ENCODE results near the gene LRRC61.
A peak's percentile ranks its signal among the peaks of the same experiment; 100 is the strongest.
"Not testable (repeated sequence)": the region's sequence is repeated elsewhere in the genome, so short reads cannot be mapped to it uniquely, and the experiment has no call there.

LRRC61 gene

GRCh38 chr7:150322833-150323681 lies at the start of gene LRRC61, which contains the start of gene ACTR3C:
Gene LRRC61, plus strand, starts transcription at chr7:150323355. Its CDS starts 13,507 bp downstream, at chr7:150336862.
Gene ACTR3C, minus strand, starts transcription at chr7:150323545. Its CDS starts 28,249 bp downstream, at chr7:150295296.
- DNase-seq: peak; percentile 50

GRCh38 chr7:150276132-150276695 lies 46.9 kb upstream of the LRRC61 start:
- not testable (repeated sequence) for DNase-seq

- not testable (repeated sequence) for DNase-seq
Observed at GRCh38 chr7:150278383-150278782, 44.8 kb upstream of the LRRC61 start.

GRCh38 chr7:150281681-150282403 lies 41.3 kb upstream of the LRRC61 start:
- DNase-seq: not testable (repeated sequence)

GRCh38 chr7:150283111-150283510 lies 40.0 kb upstream of the LRRC61 start:
- DNase-seq: not testable (repeated sequence)

- DNase-seq: not testable (repeated sequence)
Observed at GRCh38 chr7:150283608-150284007, 39.5 kb upstream of the LRRC61 start.

- DNase-seq: not testable (repeated sequence)
Observed at GRCh38 chr7:150285849-150286754, 37.1 kb upstream of the LRRC61 start.

GRCh38 chr7:150287815-150288214 lies 35.3 kb upstream of the LRRC61 start:
- not testable (repeated sequence) for DNase-seq

- DNase-seq: not testable (repeated sequence)
Observed at GRCh38 chr7:150288816-150289215, 34.3 kb upstream of the LRRC61 start.

- not testable (repeated sequence) for DNase-seq
Observed at GRCh38 chr7:150290317-150290716, 32.8 kb upstream of the LRRC61 start.

GRCh38 chr7:150295027-150295426 lies 28.1 kb upstream of the LRRC61 start:
- DNase-seq: not testable (repeated sequence)

GRCh38 chr7:150295614-150296013 lies 27.5 kb upstream of the LRRC61 start:
- not testable (repeated sequence) for DNase-seq

GRCh38 chr7:150296802-150297201 lies 26.4 kb upstream of the LRRC61 start:
- not testable (repeated sequence) for DNase-seq

GRCh38 chr7:150297978-150298377 lies 25.2 kb upstream of the LRRC61 start:
- DNase-seq: not testable (repeated sequence)

- DNase-seq: not testable (repeated sequence)
Observed at GRCh38 chr7:150302908-150303310, 20.2 kb upstream of the LRRC61 start.

- not testable (repeated sequence) for DNase-seq
Observed at GRCh38 chr7:150304499-150305258, 18.5 kb upstream of the LRRC61 start.

- not testable (repeated sequence) for DNase-seq
Observed at GRCh38 chr7:150305259-150305902, 17.8 kb upstream of the LRRC61 start.

- DNase-seq: not testable (repeated sequence)
Observed at GRCh38 chr7:150305903-150306284, 17.3 kb upstream of the LRRC61 start.

GRCh38 chr7:150306377-150306776 lies 16.8 kb upstream of the LRRC61 start:
- DNase-seq: not testable (repeated sequence)

GRCh38 chr7:150307129-150307528 lies 16.0 kb upstream of the LRRC61 start:
- no peak for DNase-seq

- DNase-seq: no peak
Observed at GRCh38 chr7:150307904-150308303, 15.3 kb upstream of the LRRC61 start.
